NOMO-1 treated with dmso at 0.1 percent for 144 hours (cell line): ENCODE data around the gene GUCD1.
A peak's percentile ranks its signal among the peaks of the same experiment; 100 is the strongest.
"Not testable (repeated sequence)": the region's sequence is repeated elsewhere in the genome, so short reads cannot be mapped to it uniquely, and the experiment has no call there.

Experiments used
- DNase-seq: peaks from one replicate; lab custom pipeline; 2025; ENCODE audit not compliant: unreplicated experiment; lab: John Stamatoyannopoulos, UW

Gene GUCD1

GRCh38 chr22:24530968-24531367 lies 24.0 kb downstream of the GUCD1 start:
- not testable (repeated sequence) for DNase-seq

- DNase-seq, result no peak
These were observed 25.0 kb downstream of the GUCD1 start for GRCh38 chr22:24529898-24530297.

GRCh38 chr22:24526191-24526590 lies 28.7 kb downstream of the GUCD1 start:
- no peak for DNase-seq

GRCh38 chr22:24525416-24526037 lies 29.4 kb downstream of the GUCD1 start:
- DNase-seq, result peak; percentile 64

GRCh38 chr22:24523873-24524272 lies 31.1 kb downstream of the GUCD1 start:
- no peak for DNase-seq

GRCh38 chr22:24521791-24522245 lies 33.1 kb downstream of the GUCD1 start:
- peak; percentile 25 for DNase-seq

- no peak for DNase-seq
These were observed 35.4 kb downstream of the GUCD1 start for GRCh38 chr22:24519496-24519895.

- no peak for DNase-seq
These were observed 36.0 kb downstream of the GUCD1 start for GRCh38 chr22:24518771-24519485.

- DNase-seq, result no peak
These were observed 36.7 kb downstream of the GUCD1 start for GRCh38 chr22:24518228-24518627.

- DNase-seq, result no peak
These were observed 37.5 kb downstream of the GUCD1 start for GRCh38 chr22:24517446-24517845.

- no peak for DNase-seq
These were observed 38.6 kb downstream of the GUCD1 start for GRCh38 chr22:24516301-24516737.

- DNase-seq, result no peak
These were observed 40.0 kb downstream of the GUCD1 start for GRCh38 chr22:24515027-24515338.

- no peak for DNase-seq
These were observed 40.5 kb downstream of the GUCD1 start for GRCh38 chr22:24514241-24515026.

- no peak for DNase-seq
These were observed 41.3 kb downstream of the GUCD1 start for GRCh38 chr22:24513378-24514240.

- DNase-seq, result peak; percentile 68
These were observed 42.9 kb downstream of the GUCD1 start for GRCh38 chr22:24512043-24512442.

- peak; percentile 84 for DNase-seq
These were observed 44.0 kb downstream of the GUCD1 start for GRCh38 chr22:24510637-24511625.

GRCh38 chr22:24507716-24508115 lies 47.2 kb downstream of the GUCD1 start:
- no peak for DNase-seq

GRCh38 chr22:24506802-24507438 lies 48.0 kb downstream of the GUCD1 start:
- DNase-seq, result peak; percentile 18
